NCI-H748 treated with DMSO at 0.1 percent for 48 hours (cell line): ENCODE results near the gene SEMG1.

ENCODE experiments used
- DNase-seq: peaks from one replicate; lab custom pipeline; 2025; lab: John Stamatoyannopoulos, UW

SEMG1 gene

GRCh38 chr20:45206725-45207124, at the start of gene SEMG1:
Gene SEMG1 (plus strand): TSS chr20:45207033. CDS start chr20:45207054, 21 bp downstream.
- no peak for DNase-seq

DNA sequence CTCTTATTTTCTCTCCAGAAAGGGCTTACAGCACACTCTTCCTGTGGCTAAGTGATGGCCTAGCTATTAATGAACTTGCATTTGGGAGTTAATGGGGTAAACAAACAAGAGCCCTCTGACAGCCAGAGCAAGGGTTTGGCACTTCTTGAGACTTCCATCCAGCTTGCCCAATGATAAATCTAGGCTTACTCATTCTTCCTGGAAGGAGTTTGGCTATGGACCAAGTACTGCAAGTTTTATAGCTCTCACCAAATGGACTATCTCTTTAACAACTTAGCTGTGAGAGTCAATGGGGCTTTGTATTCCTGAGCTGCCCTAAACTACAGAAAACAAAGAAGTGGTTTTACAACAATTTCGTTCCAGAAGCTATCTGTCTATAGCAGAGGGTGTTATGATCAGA, 48.9 kb upstream of the SEMG1 start:
- DNase-seq: no peak

DNA sequence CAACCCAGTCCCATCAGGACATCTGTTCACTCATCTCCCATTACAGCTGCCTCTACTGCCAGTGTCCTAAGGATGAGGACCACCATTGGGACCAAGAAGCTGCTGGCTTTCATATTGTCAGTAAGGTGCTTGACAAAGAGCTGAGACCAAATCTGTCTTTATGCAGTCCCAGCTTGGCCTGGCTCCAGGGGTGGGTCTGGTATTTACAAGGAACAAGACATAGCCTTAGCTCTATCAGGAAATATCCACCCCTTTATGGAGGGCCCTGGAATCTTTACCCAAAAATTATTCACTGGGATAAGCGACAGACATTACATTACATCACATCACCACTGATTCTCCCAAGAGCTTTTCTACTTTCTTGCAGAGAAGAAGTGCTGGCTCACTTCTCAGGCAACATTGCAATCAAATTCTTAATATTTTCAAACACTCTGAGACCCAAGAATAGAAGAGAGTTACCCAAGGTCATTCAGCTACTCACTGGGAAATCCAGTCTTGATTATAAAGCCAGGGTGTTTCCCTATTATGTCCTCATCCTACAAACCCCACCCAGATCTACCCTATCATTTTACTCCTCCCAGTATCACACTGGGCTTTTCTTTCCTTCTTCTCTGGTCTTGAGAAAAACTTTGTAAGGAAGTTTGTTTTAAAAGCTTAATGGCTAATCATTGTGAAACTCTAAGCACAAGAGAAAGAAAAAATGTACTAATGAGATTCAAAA, 43.6 kb upstream of the SEMG1 start:
- no peak for DNase-seq

DNA sequence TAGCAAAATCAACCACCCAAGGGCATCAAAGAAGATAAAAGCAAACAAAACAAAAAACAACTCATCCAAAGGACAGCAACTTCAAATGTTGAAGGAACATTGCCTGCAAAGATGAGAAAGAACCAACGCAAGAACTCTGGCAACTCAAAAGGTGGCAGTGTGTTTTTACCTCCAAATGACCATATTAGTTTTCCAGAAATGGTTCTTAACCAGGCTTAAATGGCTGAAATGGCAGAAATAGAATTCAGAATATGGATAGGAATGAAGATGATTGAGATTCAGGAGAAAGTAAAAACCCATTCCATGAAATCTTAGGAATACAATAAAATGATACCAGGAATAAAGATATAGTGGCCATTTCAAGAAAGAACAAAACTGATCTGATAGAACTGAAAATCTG, 41.9 kb upstream of the SEMG1 start:
- no peak for DNase-seq

DNA sequence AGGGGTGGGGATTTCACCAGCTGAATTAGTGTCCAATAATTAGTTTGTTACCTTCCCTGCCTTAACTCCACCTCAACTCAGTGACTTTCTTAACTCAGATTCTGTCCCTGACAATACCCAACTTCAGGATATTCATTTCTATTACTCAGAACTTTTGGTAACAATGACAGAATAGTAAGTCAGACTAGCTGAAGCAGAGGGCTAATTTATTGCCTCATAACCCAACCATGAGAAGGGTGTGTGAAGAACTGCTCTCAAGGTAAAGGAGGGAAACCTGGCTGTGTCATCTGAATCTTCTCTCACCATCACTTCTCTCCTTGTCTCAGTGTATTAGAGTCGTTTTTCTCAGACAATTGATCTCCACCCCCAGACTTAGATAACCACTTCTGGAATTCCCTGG, 33.3 kb upstream of the SEMG1 start:
- no peak for DNase-seq

- no peak for DNase-seq
These were observed 32.1 kb upstream of the SEMG1 start, which contains the start of gene PI3 for GRCh38 chr20:45174434-45175364. Gene PI3 (plus strand): TSS chr20:45174902. CDS start chr20:45174923, 21 bp downstream.

DNA sequence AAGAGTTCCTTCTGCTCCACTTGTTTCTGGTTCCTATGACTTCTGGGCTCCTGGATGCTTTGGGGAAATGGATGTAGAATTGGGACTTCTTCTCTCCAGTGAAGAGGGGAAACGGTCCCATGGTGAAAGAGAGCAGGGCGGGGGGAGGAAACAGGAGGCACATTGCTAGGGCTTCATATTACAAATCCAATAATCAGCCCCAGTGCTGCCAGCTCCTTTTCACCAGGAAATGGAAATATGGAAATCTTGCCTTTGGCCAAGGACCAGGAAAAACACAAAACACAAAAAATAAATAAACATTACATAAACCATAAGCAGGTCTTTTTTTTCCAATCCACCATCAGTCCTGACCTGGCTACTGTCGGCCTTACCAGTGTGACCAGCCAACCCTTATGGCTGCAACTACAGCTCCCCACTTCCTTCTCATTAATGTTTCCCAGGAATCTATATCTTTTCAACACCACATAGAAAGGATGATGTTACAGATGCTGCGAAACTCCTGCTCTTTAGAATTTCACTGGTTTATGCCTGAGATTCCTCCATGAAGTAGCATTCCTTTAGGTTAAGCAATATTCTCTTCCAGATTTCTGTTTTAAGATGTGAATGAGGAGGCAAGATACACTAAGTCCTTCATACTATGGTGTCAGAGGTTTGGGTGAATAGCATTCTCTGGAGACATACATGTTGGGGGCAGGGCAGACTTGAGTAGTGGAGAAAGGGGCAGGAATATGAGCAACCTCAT, 30.1 kb upstream of the SEMG1 start:
- DNase-seq: no peak

GRCh38 chr20:45179166-45179565, 27.7 kb upstream of the SEMG1 start:
- DNase-seq: no peak

DNA sequence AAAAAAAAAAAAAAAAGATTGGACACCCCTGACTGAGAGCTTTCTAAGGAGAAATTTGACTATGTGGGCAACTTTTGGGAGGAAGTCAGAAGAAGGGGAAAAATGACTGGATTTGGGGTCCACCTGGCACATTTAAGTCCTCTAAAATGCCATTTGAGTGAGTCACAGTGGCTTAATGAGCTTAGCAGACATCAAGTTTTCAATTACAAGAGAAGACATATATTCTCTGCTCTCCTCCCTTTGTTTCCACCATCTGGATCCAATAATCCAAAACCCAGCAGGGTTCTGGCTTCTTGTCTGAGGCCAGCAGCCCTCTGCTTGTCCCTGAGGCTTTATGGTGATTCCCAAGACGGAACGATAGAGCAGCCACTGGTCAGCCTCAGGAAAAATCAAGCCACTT, 25.2 kb upstream of the SEMG1 start:
- DNase-seq: no peak

- no peak for DNase-seq
These were observed 23.7 kb upstream of the SEMG1 start for GRCh38 chr20:45183084-45183483.

DNA sequence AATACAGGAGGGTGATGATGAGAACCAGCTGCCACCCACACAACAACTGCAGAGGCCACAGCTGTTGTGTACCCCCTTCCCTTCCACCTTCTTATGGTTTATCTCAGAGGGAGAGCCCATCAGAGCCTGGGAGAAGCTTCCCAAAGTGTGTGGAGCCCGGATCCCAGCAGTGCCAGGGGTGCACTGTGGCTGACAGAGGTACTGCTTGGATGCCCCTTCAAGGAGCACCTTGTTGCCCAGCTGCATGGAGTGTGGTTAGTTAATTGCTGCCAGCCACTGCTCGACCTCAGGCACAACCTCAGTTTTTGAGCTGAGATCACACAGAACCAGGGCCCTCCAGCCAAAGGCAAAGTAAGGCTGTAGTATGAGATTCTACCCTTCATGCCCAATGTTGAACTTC, 19.1 kb upstream of the SEMG1 start:
- DNase-seq: no peak

GRCh38 chr20:45189067-45189609, 17.7 kb upstream of the SEMG1 start:
- no peak for DNase-seq

GRCh38 chr20:45189861-45190260, 17.0 kb upstream of the SEMG1 start:
- DNase-seq: no peak

DNA sequence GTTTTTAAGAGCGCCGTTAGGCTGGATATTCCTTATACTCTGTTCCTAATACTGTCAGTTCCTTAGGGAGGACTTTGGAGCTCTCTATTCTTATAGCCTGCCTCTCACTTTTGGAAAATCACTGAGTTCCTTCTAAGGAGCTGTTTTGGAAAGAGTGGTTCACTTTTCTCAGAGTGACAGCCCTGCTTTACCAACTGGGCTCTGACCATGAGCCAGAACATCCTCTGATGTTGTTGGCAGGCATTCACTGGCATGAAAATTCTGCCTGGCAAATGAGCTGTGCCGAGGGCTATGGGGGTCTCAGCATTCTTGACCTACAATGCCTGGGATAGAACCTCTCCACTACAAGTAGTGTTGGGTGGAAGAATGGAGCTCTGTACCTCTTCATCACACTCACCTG, 14.9 kb upstream of the SEMG1 start:
- no peak for DNase-seq

- no peak for DNase-seq
These were observed 13.5 kb upstream of the SEMG1 start for GRCh38 chr20:45193331-45193730.

DNA sequence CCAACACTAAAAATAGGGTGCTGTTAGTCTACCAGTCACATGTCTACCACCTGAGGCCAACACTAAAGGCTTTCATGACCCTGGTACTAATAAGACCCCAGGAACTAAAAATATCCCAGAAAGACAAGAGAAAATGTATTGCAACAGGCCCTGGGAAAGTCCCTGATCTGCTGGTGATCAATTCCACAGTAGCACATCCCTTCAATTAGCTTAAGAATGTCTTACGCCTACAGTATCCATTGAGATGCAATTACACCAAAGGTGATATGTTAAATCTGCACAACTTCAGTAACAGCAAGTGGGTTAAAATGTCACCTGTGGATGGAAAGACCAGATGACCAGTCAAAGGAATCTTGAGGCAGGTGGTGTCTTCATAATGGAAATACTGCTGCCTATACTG, 3.1 kb downstream of the SEMG1 start:
- no peak for DNase-seq

DNA sequence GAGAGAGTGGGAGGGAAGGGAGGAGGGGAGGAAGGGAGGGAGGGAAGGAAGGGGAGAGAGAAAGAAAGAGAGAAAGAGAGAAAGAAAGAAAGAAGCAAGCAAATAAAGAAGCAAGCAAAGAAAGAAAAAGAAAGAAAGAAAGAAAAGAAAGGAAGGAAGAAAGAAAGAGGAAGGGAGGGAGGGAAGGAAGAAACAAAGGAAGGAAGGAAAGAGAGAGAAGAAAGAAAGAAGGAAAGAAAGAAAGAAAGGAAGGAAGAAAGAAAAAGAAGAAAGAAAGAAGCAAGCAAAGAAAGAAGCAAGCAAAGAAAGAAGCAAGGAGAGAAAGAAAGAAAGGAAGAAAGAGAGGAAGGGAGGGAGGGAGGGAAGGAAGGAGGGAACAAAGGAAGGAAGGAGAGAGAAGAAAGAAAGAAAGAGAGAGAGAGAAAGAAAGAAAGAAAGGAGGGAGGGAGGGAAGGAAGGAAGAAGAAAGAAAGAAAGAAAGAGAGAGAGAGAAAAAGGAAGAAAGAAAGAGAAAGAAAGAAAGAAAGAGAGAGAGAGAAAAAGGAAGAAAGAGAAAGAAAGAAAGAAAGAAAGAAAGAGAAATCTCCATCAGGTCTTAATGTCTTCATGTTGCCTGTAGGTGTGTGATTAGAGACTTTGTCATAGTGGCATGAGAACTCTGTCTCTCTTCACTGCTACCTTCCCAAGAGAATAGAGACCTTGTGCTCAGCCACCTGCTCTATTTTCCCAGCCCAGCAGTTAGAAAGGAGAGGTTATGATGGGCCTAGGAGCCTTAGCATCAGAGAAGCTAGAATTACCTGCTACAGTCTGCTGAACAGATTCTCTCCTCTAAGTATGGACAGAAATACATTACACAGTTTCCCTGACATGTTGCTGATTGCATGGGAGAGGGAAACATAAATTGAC, 5.0 kb downstream of the SEMG1 start:
- no peak for DNase-seq

- DNase-seq: no peak
These were observed 6.0 kb downstream of the SEMG1 start for GRCh38 chr20:45212836-45213235.

DNA sequence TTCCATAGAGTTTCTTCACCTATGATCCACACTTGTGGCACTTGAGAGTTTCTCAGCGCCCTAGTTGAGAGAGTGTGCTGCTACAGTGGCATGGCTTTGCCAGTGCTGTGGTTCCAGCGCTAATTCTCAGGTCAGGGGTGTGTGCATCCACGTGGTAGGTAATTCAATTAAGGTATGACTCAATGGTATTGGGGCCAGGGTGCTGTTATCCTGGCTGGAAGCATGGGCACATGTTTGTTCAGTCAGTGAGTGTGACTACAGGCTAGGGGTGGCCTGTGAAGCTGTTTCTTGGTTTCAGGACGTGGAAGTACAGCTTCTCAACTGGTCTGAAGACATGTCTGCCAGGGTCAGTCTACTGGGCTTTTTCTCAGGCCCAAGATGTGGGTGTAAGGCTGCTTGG, 11.3 kb downstream of the SEMG1 start:
- DNase-seq: no peak

- no peak for DNase-seq
These were observed 11.8 kb downstream of the SEMG1 start for GRCh38 chr20:45218636-45219035.

- no peak for DNase-seq
These were observed 14.2 kb downstream of the SEMG1 start, which contains the start of gene SEMG2 for GRCh38 chr20:45221076-45221475. Gene SEMG2 (plus strand): TSS chr20:45221373. CDS start chr20:45221390, 17 bp downstream.
